GM18951 (cell line): ENCODE measurements around the gene NLRC3.

Experiments
- POLR2A ChIP-seq: IDR thresholded peaks from 4 replicates; pipeline ENCODE4 v1.6.1; 2011; ENCODE audit warnings: mild to moderate bottlenecking; ENCODE audit not compliant: insufficient read length, insufficient read depth; ENCODE audit errors: extremely low read depth
- in situ Hi-C: fragments of 300-500 bp; cut with MboI; formaldehyde crosslinking; loops from one replicate; pipeline ENCODE4 v1.12.0; 2022; ENCODE audit warnings: low sequenced_read_pairs, mixed read lengths, inconsistent platforms; ENCODE audit not compliant: unreplicated experiment

Gene NLRC3

DNA sequence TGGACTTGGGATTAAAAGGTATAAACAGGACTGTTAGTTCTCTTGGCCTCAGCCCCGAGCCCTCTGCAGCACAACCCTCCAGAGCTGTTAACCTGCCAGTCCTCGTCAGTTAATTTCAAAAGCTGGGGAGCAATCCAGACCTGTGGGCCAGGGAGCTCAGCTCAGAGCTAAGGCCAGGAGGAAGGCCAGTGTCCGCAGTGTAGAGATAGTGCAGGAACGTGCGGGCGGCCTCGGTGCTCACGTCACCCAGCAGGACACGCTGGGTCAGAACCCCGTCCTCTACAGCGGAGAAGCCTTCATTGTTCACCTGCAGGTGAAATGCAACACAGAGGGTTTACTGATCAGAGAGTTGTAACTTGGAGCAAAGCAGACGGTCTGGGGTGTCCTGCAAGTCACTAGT is 15.4 kb upstream of the NLRC3 start:
- in situ Hi-C loops = no loop called here
- TF ChIP-seq POLR2A = no peak

DNA sequence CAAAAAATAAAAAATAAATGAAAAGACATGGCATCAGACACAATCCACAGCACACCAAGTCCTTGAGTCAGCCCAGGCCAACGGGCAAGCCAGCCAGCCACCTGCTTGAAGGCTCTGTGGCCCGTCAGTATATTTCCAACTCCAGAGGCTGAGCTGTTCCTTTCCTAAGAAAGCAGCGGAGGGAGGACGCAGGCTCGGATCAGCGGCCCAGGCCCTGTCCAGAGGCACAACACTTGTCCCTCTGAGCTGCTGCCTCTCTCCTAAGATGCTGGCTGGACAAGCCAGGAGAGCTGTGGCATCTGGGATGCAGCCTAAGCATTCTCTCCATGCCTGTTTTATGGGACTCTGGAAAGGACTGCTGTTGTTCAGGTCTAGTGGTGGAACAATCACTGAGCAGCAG is 14.8 kb upstream of the NLRC3 start:
- no peak for TF ChIP-seq POLR2A
- in situ Hi-C loops = no loop called here

DNA sequence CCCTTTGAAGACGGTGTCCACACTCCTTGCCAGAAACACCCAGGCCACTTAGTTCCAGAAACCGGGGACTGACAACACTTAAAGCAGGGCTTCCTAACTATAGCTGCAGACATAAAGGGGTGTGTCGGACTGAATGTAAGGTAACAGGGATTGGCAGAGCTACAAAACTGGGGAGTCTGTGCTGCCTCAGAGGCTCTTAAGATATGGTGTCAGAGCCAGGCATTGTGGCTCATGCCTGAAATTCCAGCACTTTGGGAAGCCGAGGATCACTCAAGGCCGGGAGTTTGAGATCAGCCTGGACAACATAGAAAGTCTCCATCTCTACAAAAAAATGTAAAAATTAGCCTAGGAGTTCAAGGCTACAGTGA is 14.2 kb upstream of the NLRC3 start:
- TF ChIP-seq POLR2A = no peak
- in situ Hi-C loops = no loop called here

- in situ Hi-C loops = no loop called here
- TF ChIP-seq POLR2A = no peak
Measured at GRCh38 chr16:3590736-3591435, 13.7 kb upstream of the NLRC3 start.

DNA sequence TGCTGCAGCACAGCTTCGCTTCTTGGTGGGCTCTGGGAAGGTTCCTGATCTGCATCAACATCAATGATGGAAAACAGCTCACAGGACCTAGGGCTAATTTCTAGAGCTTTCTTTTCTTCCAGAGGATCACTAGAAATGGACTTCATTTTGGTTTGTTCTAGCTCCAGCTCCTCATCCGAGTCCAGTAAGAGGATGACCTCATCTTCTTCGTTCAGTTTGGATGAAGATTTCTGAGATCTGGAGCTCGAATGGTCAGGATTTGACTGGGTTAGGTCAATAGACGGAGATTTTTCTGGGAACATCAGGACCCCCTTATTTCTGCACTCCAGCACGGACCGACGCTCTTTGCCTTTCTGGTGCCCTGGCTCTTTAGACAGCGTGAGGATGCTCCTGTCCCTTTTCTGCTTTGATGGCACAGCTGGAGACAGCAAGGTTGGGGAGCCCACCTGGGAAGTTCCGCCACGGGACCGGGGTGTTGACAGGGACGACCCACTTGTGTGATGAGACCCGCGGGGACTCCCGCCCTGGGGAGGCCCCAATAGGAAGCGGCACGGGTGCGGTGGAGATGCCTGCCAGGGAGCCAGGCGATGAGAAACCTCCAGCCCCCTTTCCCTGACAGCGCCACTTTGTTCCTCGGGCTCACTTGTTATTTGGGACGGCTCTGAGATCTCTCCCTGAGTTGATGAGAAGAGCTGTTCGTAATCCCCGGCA is 12.9 kb upstream of the NLRC3 start:
- in situ Hi-C loops = no loop called here
- TF ChIP-seq POLR2A = no peak

DNA sequence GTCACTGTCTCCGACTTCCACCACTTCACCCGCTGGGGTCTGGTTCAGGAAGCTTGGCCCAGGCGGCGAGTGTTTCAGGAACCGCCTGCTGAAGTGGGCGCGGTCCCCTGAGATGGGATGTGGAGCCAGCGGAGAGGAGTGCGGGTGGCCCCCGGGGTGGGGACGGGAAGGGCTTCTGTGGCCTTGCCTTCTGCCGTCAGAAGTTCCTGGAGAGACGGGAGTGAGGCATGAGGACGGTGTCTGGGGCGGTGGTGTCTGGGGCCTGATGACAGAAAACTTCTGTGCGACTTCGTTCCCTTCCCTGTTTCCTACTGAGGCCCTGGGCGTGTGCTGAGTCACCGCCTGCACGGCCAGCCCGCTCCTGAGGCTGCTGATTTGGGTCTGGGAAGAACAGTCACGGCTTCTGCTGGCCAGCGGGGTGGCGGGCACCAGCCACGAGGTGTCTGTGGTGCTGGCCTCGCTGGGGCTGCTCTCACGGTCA is 12.3 kb upstream of the NLRC3 start:
- no peak for TF ChIP-seq POLR2A
- in situ Hi-C loops = no loop called here

DNA sequence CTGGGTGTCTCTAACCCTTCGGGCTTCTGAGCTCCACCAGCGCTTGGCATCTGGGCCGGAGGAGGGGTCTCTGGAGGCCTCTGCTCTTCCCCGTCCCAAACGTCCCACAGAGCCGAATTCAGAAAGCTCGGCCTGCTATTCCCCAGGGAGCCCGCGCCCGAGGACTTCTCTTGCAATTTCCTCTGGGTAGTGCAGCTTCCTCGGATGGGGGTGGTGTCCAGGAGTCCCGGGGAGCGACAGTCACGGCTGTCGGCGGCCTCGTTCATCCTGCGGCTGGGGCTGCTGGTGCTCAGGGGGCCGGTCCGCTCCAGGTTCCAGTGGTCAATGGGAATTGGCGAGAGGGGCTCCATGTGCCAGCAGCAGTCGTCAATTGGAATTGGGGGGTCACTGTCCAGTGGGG is 11.8 kb upstream of the NLRC3 start:
- in situ Hi-C loops = no loop called here
- no peak for TF ChIP-seq POLR2A

DNA sequence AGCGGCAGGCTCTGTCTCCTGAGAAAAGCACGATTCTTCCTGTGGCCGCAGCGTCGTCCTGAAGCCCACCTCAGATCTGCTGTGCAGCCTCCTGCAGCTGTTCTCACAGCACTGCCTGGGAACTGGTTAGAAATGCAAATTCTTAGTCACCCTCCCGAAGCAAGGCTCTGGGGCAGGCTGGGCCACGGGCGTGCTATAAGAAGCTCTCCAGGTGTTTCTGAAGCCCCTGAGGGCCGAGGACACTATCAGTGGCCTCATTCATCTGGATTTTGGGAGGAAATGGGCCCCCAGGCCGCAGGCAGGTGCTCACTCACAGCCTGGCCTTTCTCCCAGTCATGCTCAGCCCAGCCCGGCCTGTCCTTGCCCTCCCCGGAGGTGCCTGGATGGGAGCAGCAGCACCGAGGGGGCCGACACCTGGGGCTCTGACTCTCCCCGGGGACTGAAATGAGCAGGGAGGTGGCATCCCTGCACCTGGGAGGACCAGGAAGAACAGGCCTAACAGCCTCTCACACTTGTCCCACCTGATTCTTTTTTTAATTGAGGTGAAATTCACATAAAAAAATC is 10.4 kb upstream of the NLRC3 start:
- in situ Hi-C loops = no loop called here
- no peak for TF ChIP-seq POLR2A

GRCh38 chr16:3584412-3584811 is 7.2 kb upstream of the NLRC3 start:
- in situ Hi-C loops = no loop called here
- TF ChIP-seq POLR2A = no peak

- in situ Hi-C loops = no loop called here
- no peak for TF ChIP-seq POLR2A
Measured at GRCh38 chr16:3583303-3584038, 6.3 kb upstream of the NLRC3 start.

DNA sequence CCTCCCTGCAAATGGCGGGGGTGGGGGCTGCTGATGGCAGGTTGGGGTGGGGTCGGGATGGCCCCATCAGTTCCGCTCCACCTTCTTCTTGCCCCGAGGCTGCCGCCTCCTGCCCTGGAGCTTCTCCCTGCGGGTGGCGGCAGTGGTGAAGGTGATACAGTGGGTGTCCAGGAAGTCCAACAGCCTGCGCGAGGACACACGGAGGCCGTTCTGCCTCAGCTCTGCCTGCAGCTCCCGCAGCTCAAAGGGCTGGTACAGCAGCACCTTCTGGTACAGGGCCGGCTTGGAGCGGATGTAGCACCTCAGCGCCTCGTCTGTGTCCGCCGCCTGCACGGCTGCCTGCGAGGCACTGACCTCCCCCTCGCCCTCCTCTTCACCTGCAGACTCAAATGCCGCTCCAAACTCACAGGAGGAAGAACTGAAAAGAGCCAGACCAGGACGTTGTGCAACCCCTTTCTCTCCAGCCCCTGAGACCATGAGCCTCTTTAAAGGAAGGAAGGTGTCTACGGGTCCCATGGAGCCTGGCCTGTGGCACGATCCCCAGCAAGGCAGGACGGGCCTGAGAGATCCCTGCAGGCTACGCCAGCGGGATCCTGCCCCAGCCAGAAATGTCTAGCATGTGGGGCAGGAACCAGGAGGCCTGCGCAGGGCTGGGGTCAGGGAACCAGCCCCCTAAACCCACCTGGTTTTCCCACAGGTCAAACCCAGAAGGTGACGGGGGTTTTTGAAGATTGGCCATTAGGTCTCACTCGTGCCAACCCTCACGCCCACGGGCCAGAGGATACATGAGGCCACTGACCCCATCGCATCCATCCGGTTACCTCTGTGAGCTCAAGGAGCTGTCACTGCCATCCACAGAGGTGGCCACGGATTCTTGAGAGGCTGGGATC is 5.3 kb upstream of the NLRC3 start:
- in situ Hi-C loops = no loop called here
- TF ChIP-seq POLR2A = no peak

GRCh38 chr16:3581392-3581791 is 4.2 kb upstream of the NLRC3 start:
- in situ Hi-C loops = no loop called here
- no peak for TF ChIP-seq POLR2A

GRCh38 chr16:3580686-3581085 is 3.5 kb upstream of the NLRC3 start:
- no peak for TF ChIP-seq POLR2A
- in situ Hi-C loops = no loop called here

- no peak for TF ChIP-seq POLR2A
- in situ Hi-C loops = no loop called here
Measured at GRCh38 chr16:3580251-3580651, 3.0 kb upstream of the NLRC3 start.
